SK-N-DZ (cell line): ENCODE results near the gene NMRAL1.

ENCODE experiments used
- DNase-seq: peaks from one replicate; pipeline ENCODE4 v3.0.0-alpha.2; 2015; ENCODE audit warnings: low spot score

NMRAL1 gene

GRCh38 chr16:4467916-4468315 lies 6.5 kb downstream of the NMRAL1 start:
- no peak for DNase-seq

GRCh38 chr16:4465977-4466779 lies 8.2 kb downstream of the NMRAL1 start:
- DNase-seq = no peak

- no peak for DNase-seq
Observed at GRCh38 chr16:4463522-4464163, 10.8 kb downstream of the NMRAL1 start.

GRCh38 chr16:4461250-4462085 lies 13.0 kb downstream of the NMRAL1 start:
- no peak for DNase-seq

GRCh38 chr16:4460936-4461249 lies 13.5 kb downstream of the NMRAL1 start:
- no peak for DNase-seq

- no peak for DNase-seq
Observed at GRCh38 chr16:4455951-4456350, 18.5 kb downstream of the NMRAL1 start.

- no peak for DNase-seq
Observed at GRCh38 chr16:4455081-4455480, 19.3 kb downstream of the NMRAL1 start.

- no peak for DNase-seq
Observed at GRCh38 chr16:4454623-4455022, 19.8 kb downstream of the NMRAL1 start.

GRCh38 chr16:4452674-4453073 lies 21.8 kb downstream of the NMRAL1 start:
- DNase-seq = no peak

GRCh38 chr16:4450931-4451519 lies 23.4 kb downstream of the NMRAL1 start:
- no peak for DNase-seq

- DNase-seq = no peak
Observed at GRCh38 chr16:4450430-4450829, 24.0 kb downstream of the NMRAL1 start.

- DNase-seq = no peak
Observed at GRCh38 chr16:4443986-4444385, 30.4 kb downstream of the NMRAL1 start.

GRCh38 chr16:4443271-4443670 lies 31.2 kb downstream of the NMRAL1 start:
- no peak for DNase-seq

- no peak for DNase-seq
Observed at GRCh38 chr16:4442371-4442770, 32.1 kb downstream of the NMRAL1 start.

- DNase-seq = no peak
Observed at GRCh38 chr16:4437366-4437765, 37.1 kb downstream of the NMRAL1 start.

GRCh38 chr16:4435337-4436067 lies 38.9 kb downstream of the NMRAL1 start:
- no peak for DNase-seq

- DNase-seq = no peak
Observed at GRCh38 chr16:4433914-4434787, 40.3 kb downstream of the NMRAL1 start.

- no peak for DNase-seq
Observed at GRCh38 chr16:4433228-4433627, 41.2 kb downstream of the NMRAL1 start.

- DNase-seq = no peak
Observed at GRCh38 chr16:4431023-4431422, 43.4 kb downstream of the NMRAL1 start.

GRCh38 chr16:4428500-4428899 lies 45.9 kb downstream of the NMRAL1 start:
- DNase-seq = no peak
